GM12873 (cell line): ENCODE results near the gene SART3.

Experiments used
- CTCF ChIP-seq: IDR thresholded peaks from 2 replicates; pipeline ENCODE4 v1.5.1; 2012; ENCODE audit warnings: low read depth, mild to moderate bottlenecking, moderate library complexity, low read length, control low read depth; ENCODE audit not compliant: insufficient read depth; ENCODE audit errors: missing control alignments

The SART3 gene

GRCh38 chr12:108567406-108568337, 6.7 kb upstream of the SART3 start:
- TF ChIP-seq CTCF = no peak

- no peak for TF ChIP-seq CTCF
Measured at GRCh38 chr12:108566452-108566851, 5.5 kb upstream of the SART3 start.

GRCh38 chr12:108565976-108566375, 5.0 kb upstream of the SART3 start:
- no peak for TF ChIP-seq CTCF

GRCh38 chr12:108565146-108565545, 4.2 kb upstream of the SART3 start:
- no peak for TF ChIP-seq CTCF

- no peak for TF ChIP-seq CTCF
Measured at GRCh38 chr12:108564724-108565123, 3.8 kb upstream of the SART3 start.

- TF ChIP-seq CTCF = no peak
Measured at GRCh38 chr12:108563804-108564151, 2.8 kb upstream of the SART3 start.

- peak; percentile 92 for TF ChIP-seq CTCF
Measured at GRCh38 chr12:108563136-108563803, 2.3 kb upstream of the SART3 start.
